ENCODE results near the gene MCHR1. TPM values are rescaled to one million over a fixed set of nuclear protein-coding genes. Genes with fewer than 3 reads are reported as not detected.
"Not testable (repeated sequence)": the region's sequence is repeated elsewhere in the genome, so short reads cannot be mapped to it uniquely, and the experiment has no call there.

The MCHR1 gene
- total RNA-seq, 2 donors from 2014 or later, result not detected

- DNase-seq (no peak), ATAC-seq (no peak)
- intact Hi-C loops (cut with DNase I, micrococcal nuclease), result no loop called here
These were observed 25.9 kb upstream of the MCHR1 start for GRCh38 chr22:40653361-40653760.

- intact Hi-C loops (cut with DNase I, micrococcal nuclease), result no loop called here
- peak in 1 of 2 donors; percentile 30 for DNase-seq
- ATAC-seq, result peak; percentile 65
These were observed 24.6 kb upstream of the MCHR1 start for GRCh38 chr22:40654522-40655167.

- ATAC-seq; intact Hi-C loops (cut with DNase I, micrococcal nuclease); DNase-seq: not testable (repeated sequence)
These were observed 23.3 kb upstream of the MCHR1 start for GRCh38 chr22:40655941-40656340.

- intact Hi-C loops (cut with DNase I, micrococcal nuclease); DNase-seq; ATAC-seq: not testable (repeated sequence)
These were observed 22.6 kb upstream of the MCHR1 start for GRCh38 chr22:40656651-40657050.

- intact Hi-C loops (cut with DNase I, micrococcal nuclease), result no loop called here
- DNase-seq, result no peak
- ATAC-seq, result no peak
These were observed 20.1 kb upstream of the MCHR1 start for GRCh38 chr22:40659166-40659565.

GRCh38 chr22:40660730-40661129 is 18.6 kb upstream of the MCHR1 start:
- DNase-seq (no peak), ATAC-seq (no peak)
- intact Hi-C loops (cut with DNase I, micrococcal nuclease), result no loop called here

GRCh38 chr22:40661671-40662070 is 17.6 kb upstream of the MCHR1 start:
- ATAC-seq (no peak), DNase-seq (no peak)
- intact Hi-C loops (cut with DNase I, micrococcal nuclease), result no loop called here

- DNase-seq (no peak), ATAC-seq (no peak)
- intact Hi-C loops (cut with DNase I, micrococcal nuclease), result no loop called here
These were observed 14.0 kb upstream of the MCHR1 start for GRCh38 chr22:40665312-40665711.

- DNase-seq, result no peak
- intact Hi-C loops (cut with DNase I, micrococcal nuclease), result no loop called here
- no peak for ATAC-seq
These were observed 13.0 kb upstream of the MCHR1 start for GRCh38 chr22:40666151-40666848.

GRCh38 chr22:40668611-40669411 is 10.5 kb upstream of the MCHR1 start:
- intact Hi-C loops (cut with DNase I, micrococcal nuclease), result no loop called here
- ATAC-seq (peak; percentile 64), DNase-seq (no peak)

GRCh38 chr22:40670058-40670457 is 9.2 kb upstream of the MCHR1 start:
- intact Hi-C loops (cut with DNase I, micrococcal nuclease), result no loop called here
- ATAC-seq (no peak), DNase-seq (no peak)

GRCh38 chr22:40671369-40671768 is 7.9 kb upstream of the MCHR1 start:
- intact Hi-C loops (cut with DNase I, micrococcal nuclease), result no loop called here
- ATAC-seq, result no peak

GRCh38 chr22:40671796-40672360 is 7.4 kb upstream of the MCHR1 start:
- ATAC-seq, result no peak
- no peak for DNase-seq
- intact Hi-C loops (cut with DNase I, micrococcal nuclease), result no loop called here

More at GRCh38 chr22:40671369-40671768, 7.9 kb upstream of the MCHR1 start:
- no peak for DNase-seq

GRCh38 chr22:40673017-40673416 is 6.3 kb upstream of the MCHR1 start:
- intact Hi-C loops (cut with DNase I, micrococcal nuclease), result no loop called here

GRCh38 chr22:40674274-40674673 is 5.0 kb upstream of the MCHR1 start:
- intact Hi-C loops (cut with DNase I, micrococcal nuclease), result no loop called here
- ATAC-seq (no peak), DNase-seq (no peak)

More at GRCh38 chr22:40673017-40673416, 6.3 kb upstream of the MCHR1 start:
- no peak for ATAC-seq
- no peak for DNase-seq

GRCh38 chr22:40676166-40676565 is 3.1 kb upstream of the MCHR1 start:
- ATAC-seq; intact Hi-C loops (cut with DNase I, micrococcal nuclease); DNase-seq: not testable (repeated sequence)

- no peak for DNase-seq
- intact Hi-C loops (cut with DNase I, micrococcal nuclease), result no loop called here
- no peak for ATAC-seq
These were observed 2.6 kb upstream of the MCHR1 start for GRCh38 chr22:40676644-40677043.

- ATAC-seq, result no peak
- intact Hi-C loops (cut with DNase I, micrococcal nuclease), result no loop called here
- no peak for DNase-seq
These were observed 613 bp upstream of the MCHR1 start for GRCh38 chr22:40678493-40679248.
